ENCODE data around the gene ATP8B4. TPM values are rescaled to one million over a fixed set of nuclear protein-coding genes. Genes with fewer than 3 reads are reported as not detected.

The ATP8B4 gene
- total RNA-seq, 4 donors from 2014 or later, result 5.2 to 24.3 (median 7.6) TPM

DNA sequence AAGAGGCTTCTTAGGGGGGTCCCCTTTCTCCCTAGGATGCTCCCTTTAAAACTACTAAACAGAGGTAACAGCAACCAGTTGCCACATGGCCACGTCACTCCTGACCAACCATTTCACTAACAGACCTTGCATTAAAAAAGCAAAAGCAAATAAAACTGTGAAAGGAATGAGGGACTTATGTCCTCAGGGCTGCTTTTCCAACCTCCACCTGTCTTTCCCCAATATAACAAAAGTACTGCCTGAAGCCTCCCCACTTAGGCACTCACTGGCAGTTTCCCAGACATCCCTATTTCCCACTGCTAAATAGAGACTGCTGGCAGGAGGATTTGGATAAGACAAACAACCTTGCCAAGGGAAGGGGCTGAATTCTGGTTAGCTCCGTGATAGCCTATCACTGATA lies 130.3 kb downstream of the ATP8B4 start:
- H3K4me1 ChIP-seq, result peaks cover 11 to 12% of the 10 kb centered on the region in 2 donors
- H3K36me3 ChIP-seq, result no peaks in the 10 kb centered on the region
- DNase-seq, result no peak
- no peak overlapping the region for H3K4me3 ChIP-seq (replicated peaks in 1 of 3)
- H3K9me3 ChIP-seq, result no peaks in the 10 kb centered on the region
- H3K27me3 ChIP-seq, result no peaks in the 10 kb centered on the region
- intact Hi-C loops (cut with DNase I), result no loop called here
- no peak overlapping the region for H3K27ac ChIP-seq
- TF ChIP-seq, protein P1, sequence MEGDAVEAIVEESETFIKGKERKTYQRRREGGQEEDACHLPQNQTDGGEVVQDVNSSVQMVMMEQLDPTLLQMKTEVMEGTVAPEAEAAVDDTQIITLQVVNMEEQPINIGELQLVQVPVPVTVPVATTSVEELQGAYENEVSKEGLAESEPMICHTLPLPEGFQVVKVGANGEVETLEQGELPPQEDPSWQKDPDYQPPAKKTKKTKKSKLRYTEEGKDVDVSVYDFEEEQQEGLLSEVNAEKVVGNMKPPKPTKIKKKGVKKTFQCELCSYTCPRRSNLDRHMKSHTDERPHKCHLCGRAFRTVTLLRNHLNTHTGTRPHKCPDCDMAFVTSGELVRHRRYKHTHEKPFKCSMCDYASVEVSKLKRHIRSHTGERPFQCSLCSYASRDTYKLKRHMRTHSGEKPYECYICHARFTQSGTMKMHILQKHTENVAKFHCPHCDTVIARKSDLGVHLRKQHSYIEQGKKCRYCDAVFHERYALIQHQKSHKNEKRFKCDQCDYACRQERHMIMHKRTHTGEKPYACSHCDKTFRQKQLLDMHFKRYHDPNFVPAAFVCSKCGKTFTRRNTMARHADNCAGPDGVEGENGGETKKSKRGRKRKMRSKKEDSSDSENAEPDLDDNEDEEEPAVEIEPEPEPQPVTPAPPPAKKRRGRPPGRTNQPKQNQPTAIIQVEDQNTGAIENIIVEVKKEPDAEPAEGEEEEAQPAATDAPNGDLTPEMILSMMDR (IDR thresholded peaks at IDR 0.05), result no peak
- TF ChIP-seq POLR2A (IDR thresholded peaks at IDR 0.05), result no peak
- 81% methylated on average over 2 of the region's 2 CpGs for WGBS, 2 donors

DNA sequence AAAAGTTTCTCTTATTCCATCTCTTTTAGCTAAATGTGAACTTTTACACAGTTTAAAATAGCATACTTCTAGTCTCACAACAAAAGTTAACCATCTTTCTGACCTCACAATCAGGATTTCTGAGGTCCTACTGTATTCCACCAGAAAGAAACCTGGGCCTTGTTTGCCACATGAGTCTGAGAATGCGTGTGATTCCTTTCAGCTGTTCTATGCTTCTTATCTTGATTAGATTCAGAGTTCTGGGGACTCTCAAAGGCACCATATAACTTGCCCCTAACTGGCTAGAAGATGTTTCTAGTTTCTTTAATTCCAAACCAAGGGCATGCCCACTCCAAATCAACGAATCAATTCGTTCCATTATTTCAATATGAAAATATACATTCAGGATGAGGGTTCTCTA lies 131.1 kb downstream of the ATP8B4 start:
- H3K4me1 ChIP-seq, result peaks cover 11 to 12% of the 10 kb centered on the region in 2 donors

DNA sequence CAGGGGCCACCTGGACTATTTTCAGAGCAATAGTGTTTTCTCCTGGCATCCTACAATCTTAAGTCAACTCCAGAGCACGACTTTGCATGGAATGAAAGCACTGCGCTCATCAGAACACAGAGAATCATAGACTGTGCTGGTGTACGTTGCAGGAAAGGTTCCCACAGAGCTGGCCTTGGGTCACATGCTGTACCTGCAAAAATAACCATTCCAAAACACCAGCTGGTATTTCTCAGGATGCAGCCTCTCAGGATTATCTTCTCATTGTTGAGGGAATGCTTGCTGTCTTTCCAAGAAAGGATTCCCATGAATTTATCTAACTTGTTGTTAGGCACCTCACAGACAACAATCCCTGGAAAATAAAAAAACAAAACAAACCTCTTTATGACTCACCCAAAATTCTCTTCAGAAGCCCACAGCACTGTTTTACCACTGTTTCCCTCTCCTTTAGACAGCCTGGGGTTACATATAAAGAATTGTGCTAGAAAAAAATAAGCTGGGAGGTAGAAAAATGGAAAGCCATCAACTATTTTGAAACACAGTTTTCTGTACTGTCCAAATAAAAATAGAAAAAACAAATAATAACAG lies 131.7 kb downstream of the ATP8B4 start:
- TF ChIP-seq, protein P1 (IDR thresholded peaks at IDR 0.05), result no peak
- TF ChIP-seq POLR2A (IDR thresholded peaks at IDR 0.05), result no peak
- no peak for DNase-seq
- Histone ChIP-seq H3K4me3 (replicated peaks in 1 of 3) (no peak overlapping the region), H3K27me3 (no peaks in the 10 kb centered on the region), H3K27ac (no peak overlapping the region), H3K4me1 (peaks cover 11 to 12% of the 10 kb centered on the region in 2 donors), H3K36me3 (no peaks in the 10 kb centered on the region), H3K9me3 (no peaks in the 10 kb centered on the region)
- intact Hi-C loops (cut with DNase I), result no loop called here
- 83 to 84% methylated on average over 3 of the region's 3 CpGs for WGBS, 2 donors

More for the DNA sequence above, 131.1 kb downstream of the ATP8B4 start:
- no peak for DNase-seq
- Histone ChIP-seq H3K27ac (no peak overlapping the region), H3K27me3 (no peaks in the 10 kb centered on the region), H3K36me3 (no peaks in the 10 kb centered on the region), H3K9me3 (no peaks in the 10 kb centered on the region), H3K4me3 (replicated peaks in 1 of 3) (no peak overlapping the region)
- TF ChIP-seq, protein P1 (IDR thresholded peaks at IDR 0.05), result no peak
- TF ChIP-seq POLR2A (IDR thresholded peaks at IDR 0.05), result no peak
- intact Hi-C loops (cut with DNase I), result no loop called here
- WGBS, 2 donors, result 86 to 94% methylated on average over 3 of the region's 3 CpGs

DNA sequence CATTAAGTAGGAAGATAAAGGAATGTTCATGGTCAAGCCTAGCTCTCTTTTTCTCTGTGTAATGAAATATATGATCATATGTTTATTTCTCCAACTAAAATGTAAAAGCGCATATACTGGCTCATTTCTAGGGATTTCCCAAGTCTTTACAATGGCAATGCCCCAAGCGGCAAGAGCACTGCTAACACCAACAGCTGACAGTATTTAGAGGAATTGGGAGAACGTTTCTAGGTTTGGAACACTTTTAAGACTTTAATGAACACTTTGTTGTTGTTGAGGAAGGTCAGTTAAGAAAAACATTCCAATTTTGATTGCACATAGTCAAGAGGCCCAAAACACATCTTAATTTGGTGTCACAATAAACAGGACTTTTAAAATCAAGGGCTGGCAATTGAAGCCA lies 132.7 kb downstream of the ATP8B4 start:
- no peak for DNase-seq
- H3K9me3 ChIP-seq, result no peaks in the 10 kb centered on the region
- 59 to 84% methylated on average over 3 of the region's 3 CpGs for WGBS, 2 donors
- H3K27ac ChIP-seq, result no peak overlapping the region
- no peak for TF ChIP-seq POLR2A (IDR thresholded peaks at IDR 0.05)
- TF ChIP-seq, protein P1 (IDR thresholded peaks at IDR 0.05), result no peak
- H3K36me3 ChIP-seq, result no peaks in the 10 kb centered on the region
- no peaks in the 10 kb centered on the region for H3K27me3 ChIP-seq
- peaks cover 11 to 12% of the 10 kb centered on the region in 2 donors for H3K4me1 ChIP-seq
- intact Hi-C loops (cut with DNase I), result no loop called here
- H3K4me3 ChIP-seq (replicated peaks in 1 of 3), result no peak overlapping the region

DNA sequence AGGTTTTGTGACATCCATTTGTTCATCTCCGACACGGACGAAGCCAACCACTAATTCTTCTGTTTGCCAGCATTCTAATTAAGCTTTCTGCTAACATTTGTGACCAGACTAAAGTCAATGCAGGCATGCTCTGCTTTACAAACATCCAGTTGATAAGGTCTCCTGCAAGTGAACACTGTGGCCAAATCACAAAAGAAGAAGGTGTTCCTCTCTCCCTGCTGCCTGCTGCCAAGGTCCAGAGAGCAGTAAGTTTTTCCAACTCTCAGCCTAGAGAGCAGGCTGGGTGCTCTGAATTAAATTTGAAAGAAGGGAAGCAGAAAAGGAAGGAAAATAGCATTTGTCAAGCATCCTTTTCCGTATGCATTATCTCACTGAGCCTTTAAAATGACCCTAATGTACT lies 133.6 kb downstream of the ATP8B4 start:
- no peak for DNase-seq
- WGBS, 2 donors, result 80 to 92% methylated on average over 4 of the region's 4 CpGs
- Histone ChIP-seq H3K4me1 (peaks cover 11 to 12% of the 10 kb centered on the region in 2 donors), H3K27ac (no peak overlapping the region), H3K9me3 (no peaks in the 10 kb centered on the region), H3K36me3 (no peaks in the 10 kb centered on the region), H3K4me3 (replicated peaks in 1 of 3) (no peak overlapping the region), H3K27me3 (no peaks in the 10 kb centered on the region)
- intact Hi-C loops (cut with DNase I), result no loop called here
- TF ChIP-seq, protein P1 (IDR thresholded peaks at IDR 0.05), result no peak
- TF ChIP-seq POLR2A (IDR thresholded peaks at IDR 0.05), result no peak

Data from thyroid gland (tissue), 4 donors.